Astrocyte of the spinal cord (primary cell): ENCODE data around the gene UBE2H.

ENCODE experiments used
- DNase-seq: peaks from one replicate; pipeline ENCODE4 v3.0.0; 2011; ENCODE audit warnings: low read depth, low spot score
- H3K4me3 ChIP-seq: 2 replicates; pipeline ENCODE4 v1.5.1; 2011; ENCODE audit warnings: low read depth, mild to moderate bottlenecking, low read length, moderate library complexity
- CTCF ChIP-seq: IDR thresholded peaks from 2 replicates; pipeline ENCODE4 v1.5.1; 2012; ENCODE audit warnings: low read depth, mild to moderate bottlenecking, low read length, inconsistent platforms
- in situ Hi-C: cut with HindIII; loops from 2 replicates; pipeline ENCODE4 v1.10.0; 2017; ENCODE audit warnings: low sequenced_read_pairs

Gene UBE2H

DNA sequence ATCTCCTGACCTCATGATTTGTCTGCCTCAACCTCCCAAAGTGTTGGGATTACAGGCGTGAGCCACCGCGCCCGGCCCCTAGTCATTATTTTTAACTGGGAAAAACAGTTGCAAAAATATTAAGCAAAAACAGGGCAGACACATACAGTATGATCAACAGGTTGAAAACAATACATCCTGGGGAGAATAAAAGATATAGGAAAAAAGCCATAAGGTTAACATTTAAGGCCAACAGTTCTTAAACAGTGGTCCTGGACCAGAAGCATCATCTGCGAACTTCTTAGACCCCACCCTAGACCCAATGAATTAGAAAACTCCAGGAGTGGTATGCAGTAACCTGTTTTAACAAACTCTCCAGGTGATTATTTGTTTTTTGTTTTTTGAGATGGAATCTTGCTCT, 6.5 kb downstream of the UBE2H start:
- DNase-seq, result no peak
- H3K4me3 ChIP-seq, result no peak overlapping the region
- in situ Hi-C loops, result no loop called here
- TF ChIP-seq CTCF, result no peak

DNA sequence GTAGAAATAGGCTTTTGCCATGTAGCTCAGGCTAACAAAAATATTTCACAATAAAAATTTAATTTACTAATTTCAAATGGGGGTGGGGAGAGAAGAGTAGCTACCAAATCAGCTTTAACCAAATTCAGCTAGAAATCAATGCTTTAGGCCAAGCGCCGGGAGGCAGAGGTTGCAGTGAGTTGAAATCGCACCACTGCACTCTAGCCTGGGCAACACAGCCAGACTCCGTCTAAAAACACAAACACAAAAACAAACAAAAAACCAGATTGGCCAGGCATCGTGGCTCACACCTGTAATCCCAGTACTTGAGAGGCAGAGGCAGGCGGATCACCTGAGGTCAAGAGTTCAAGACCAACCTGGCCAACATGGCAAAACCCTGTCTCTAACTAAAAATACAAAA, 9.4 kb downstream of the UBE2H start:
- in situ Hi-C loops, result no loop called here
- no peak for DNase-seq
- no peak for TF ChIP-seq CTCF
- no peak overlapping the region for H3K4me3 ChIP-seq

GRCh38 chr7:129940329-129940728, 12.4 kb downstream of the UBE2H start:
- no peak for DNase-seq
- in situ Hi-C loops, result no loop called here
- no peak overlapping the region for H3K4me3 ChIP-seq
- TF ChIP-seq CTCF, result no peak

GRCh38 chr7:129939881-129940280, 12.9 kb downstream of the UBE2H start:
- no peak for TF ChIP-seq CTCF
- in situ Hi-C loops, result no loop called here
- no peak for DNase-seq
- no peak overlapping the region for H3K4me3 ChIP-seq

DNA sequence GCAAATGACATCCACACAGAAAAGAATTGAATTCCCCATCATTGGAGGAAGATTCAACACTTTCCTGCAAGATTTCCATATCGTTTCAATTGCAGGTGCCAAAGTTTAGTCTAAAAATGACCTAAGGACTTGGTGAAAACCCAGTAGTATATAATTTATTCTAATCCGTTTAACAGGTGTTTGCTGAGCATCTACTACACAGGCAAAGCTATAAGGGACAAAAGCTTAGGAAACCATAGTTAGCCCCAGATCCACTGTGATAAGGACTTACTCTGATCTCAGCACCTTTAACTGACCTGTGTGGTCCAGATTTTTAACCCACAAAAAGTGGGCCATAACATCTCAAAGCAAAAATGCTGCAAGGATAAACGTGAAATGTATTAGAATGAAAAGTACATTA, 19.1 kb downstream of the UBE2H start:
- no peak overlapping the region for H3K4me3 ChIP-seq
- no peak for DNase-seq
- in situ Hi-C loops, result no loop called here
- no peak for TF ChIP-seq CTCF

GRCh38 chr7:129926618-129927017, 26.1 kb downstream of the UBE2H start:
- no peak for DNase-seq
- in situ Hi-C loops, result no loop called here
- TF ChIP-seq CTCF, result no peak
- no peak overlapping the region for H3K4me3 ChIP-seq

GRCh38 chr7:129925416-129926002, 27.3 kb downstream of the UBE2H start:
- in situ Hi-C loops, result no loop called here
- no peak overlapping the region for H3K4me3 ChIP-seq
- no peak for TF ChIP-seq CTCF
- peak; percentile 38 for DNase-seq
